Globus pallidus (tissue), 1 donor: ENCODE data around the gene SCAI.
"Not testable (repeated sequence)": the region's sequence is repeated elsewhere in the genome, so short reads cannot be mapped to it uniquely, and the experiment has no call there.

ENCODE experiments used
- DNase-seq: peaks from one replicate; pipeline ENCODE4 v3.0.0-alpha.2; 2015; ENCODE audit warnings: low spot score

SCAI gene

DNA sequence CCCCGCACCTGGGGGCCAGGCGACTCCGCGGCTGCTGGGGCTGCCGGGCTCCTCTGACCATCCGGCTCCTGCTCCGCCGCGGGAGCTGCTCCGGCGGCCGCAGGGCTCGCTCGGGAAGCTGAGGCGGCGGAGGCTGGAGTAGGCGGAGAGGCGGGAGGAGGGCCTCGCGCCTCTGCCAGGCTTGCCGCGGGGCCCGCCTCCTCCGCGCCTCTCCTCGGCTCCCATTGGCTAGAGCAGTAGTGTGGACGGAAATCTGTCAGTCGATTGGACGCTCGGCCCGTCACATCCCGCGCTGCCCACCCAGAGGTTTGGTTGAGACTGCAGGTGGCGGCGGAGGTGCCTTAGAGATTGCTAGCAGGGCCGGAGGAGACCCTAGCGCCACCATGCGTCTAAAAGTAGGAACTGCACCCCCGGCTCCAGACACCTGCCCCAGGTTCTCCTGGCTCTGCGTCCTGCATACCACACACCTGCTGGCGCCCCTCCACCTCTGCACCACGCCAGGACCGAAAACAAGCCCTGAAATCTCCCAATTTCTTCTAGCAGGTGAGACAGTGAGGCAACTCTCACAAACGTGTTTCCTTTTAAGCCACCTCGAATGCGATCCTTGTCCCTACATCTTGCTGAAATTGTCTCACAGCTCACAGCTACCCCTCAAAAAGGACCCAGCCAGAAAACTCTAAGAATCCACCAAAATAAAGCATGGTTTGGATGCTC, at the start of gene SCAI:
TSS of gene SCAI (minus strand) at position 152 of the 714 bp plus-strand sequence. CDS start at position 61, 91 bp downstream.
- peak; percentile 99 for DNase-seq

GRCh38 chr9:125190361-125190801, 47.1 kb upstream of the SCAI start:
- no peak for DNase-seq

GRCh38 chr9:125189361-125190289, 46.3 kb upstream of the SCAI start, which contains the start of gene PPP6C:
Gene PPP6C (minus strand): TSS chr9:125189803. CDS start chr9:125189718, 85 bp downstream.
- peak; percentile 97 for DNase-seq

DNA sequence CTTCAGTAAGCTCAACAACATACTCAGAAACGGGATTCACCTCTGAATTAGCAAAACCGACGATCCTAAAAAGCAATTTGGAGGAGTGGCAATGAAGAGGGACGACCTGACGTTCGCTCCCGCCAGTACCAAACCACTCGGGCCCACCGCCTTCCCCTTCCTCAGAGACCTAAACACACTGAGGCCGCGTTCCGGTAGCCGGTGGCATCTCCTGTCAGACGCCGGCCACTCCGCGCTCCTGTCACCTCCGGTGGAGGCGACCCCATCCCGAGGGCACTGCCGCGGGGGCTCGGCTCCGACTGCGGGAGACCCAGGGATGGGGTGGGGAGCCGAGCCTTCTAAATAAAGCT, 45.7 kb upstream of the SCAI start:
- DNase-seq = no peak

GRCh38 chr9:125183561-125183960, 40.2 kb upstream of the SCAI start:
- DNase-seq = no peak

DNA sequence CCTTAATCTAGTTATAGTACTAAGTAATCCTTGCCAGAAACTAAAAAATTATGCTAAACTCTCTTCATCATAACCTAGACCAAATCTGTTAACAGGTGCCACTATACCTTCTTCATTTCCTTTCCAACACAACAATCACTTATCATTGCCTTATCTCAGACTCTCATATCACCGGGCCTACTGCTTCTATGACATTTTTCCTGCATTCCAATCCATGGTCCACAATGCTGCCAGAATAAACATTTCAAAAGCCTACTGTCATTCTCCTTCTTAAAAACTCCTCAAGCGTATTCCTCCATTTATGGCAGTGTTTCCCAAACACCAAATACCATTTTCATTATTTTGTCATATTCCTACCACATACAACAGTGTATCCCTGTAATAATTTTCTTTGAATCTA, 39.7 kb upstream of the SCAI start:
- no peak for DNase-seq

GRCh38 chr9:125181756-125182155, 38.4 kb upstream of the SCAI start:
- DNase-seq = not testable (repeated sequence)

DNA sequence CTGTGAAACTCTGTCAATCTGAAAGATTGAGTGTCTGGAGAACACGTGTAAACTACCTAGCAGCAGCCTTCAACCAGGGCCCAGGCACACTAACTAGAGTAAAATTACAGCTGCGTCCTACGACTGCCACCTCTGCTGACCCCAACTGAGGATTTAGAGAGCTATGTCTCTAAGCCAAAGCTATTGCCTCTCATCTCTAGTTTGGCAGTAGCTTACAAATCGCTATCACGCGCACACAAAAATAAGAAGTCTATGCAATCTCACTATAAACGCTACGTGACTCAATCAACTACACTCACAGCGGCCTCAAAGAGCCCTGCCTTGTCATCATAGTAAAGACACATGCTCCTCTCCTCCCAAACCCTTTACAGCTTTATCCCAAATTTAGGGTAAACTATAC, 37.5 kb upstream of the SCAI start:
- DNase-seq = no peak

- not testable (repeated sequence) for DNase-seq
Measured at GRCh38 chr9:125179776-125180175, 36.4 kb upstream of the SCAI start.

DNA sequence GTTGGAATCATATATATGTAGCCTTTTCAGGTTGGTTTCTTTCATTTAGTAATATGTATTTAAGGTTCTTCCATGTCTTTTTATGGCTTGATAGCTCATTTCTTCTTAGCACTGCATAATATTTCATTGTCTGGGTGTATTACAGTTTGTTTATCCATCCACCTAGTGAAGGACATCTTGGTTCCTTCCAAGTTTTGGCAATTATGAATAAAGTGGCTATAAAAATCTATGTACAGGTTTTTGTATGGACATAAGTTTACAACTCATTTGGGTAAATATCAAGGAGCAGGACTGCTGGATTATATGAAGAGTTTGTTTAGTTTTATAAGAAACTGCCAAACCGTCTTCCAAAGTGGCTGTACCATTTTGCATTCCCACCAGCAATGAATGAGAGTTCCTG, 34.6 kb upstream of the SCAI start:
- no peak for DNase-seq

GRCh38 chr9:125176636-125177035, 33.3 kb upstream of the SCAI start:
- DNase-seq = no peak

- no peak for DNase-seq
Measured at GRCh38 chr9:125172031-125172755, 28.9 kb upstream of the SCAI start.

DNA sequence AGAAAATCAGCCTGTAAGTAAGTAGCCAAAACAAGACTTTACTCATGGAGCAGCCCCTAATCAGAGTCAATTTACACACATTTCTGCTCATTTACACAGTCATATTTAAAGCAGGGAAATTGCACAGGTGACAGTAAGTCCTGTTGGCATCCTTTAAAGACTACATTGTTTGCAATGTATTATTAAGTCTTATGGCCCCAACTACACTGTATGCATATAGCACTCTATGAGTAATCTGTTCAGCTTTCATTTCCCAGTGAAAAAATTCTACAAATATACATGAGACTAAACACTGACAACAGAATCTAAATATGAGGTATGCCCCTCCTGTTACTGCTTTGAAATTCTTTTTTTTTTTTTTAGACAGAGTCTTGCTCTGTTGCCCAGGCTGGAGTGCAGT, 26.6 kb upstream of the SCAI start:
- DNase-seq = no peak

- no peak for DNase-seq
Measured at GRCh38 chr9:125166762-125167161, 23.4 kb upstream of the SCAI start.

GRCh38 chr9:125162891-125163290, 19.6 kb upstream of the SCAI start:
- DNase-seq = not testable (repeated sequence)

- DNase-seq = no peak
Measured at GRCh38 chr9:125161284-125161918, 18.1 kb upstream of the SCAI start.

- DNase-seq = no peak
Measured at GRCh38 chr9:125160750-125161149, 17.4 kb upstream of the SCAI start.

- no peak for DNase-seq
Measured at GRCh38 chr9:125156551-125156950, 13.2 kb upstream of the SCAI start.

GRCh38 chr9:125153712-125154367, 10.5 kb upstream of the SCAI start:
- no peak for DNase-seq

- no peak for DNase-seq
Measured at GRCh38 chr9:125151730-125152129, 8.4 kb upstream of the SCAI start.
